CD4-positive, alpha-beta T cell treated with Interferon alpha-2 for 1 hour (primary cell): ENCODE data around the gene C1orf141.
"Not testable (repeated sequence)": the region's sequence is repeated elsewhere in the genome, so short reads cannot be mapped to it uniquely, and the experiment has no call there.

Experiments used
- DNase-seq, 2 donors: peaks; one replicate each; pipeline ENCODE4 v3.0.0-alpha.2; 2020 to 2022

C1orf141 gene

GRCh38 chr1:67084765-67085318 lies 49.9 kb downstream of the C1orf141 start:
- DNase-seq = no peak

- no peak for DNase-seq
These were observed 56.5 kb downstream of the C1orf141 start for GRCh38 chr1:67078291-67078690.

- no peak for DNase-seq
These were observed 57.2 kb downstream of the C1orf141 start for GRCh38 chr1:67077593-67077992.

- DNase-seq = no peak
These were observed 62.0 kb downstream of the C1orf141 start for GRCh38 chr1:67072749-67073148.

- DNase-seq = not testable (repeated sequence)
These were observed 67.1 kb downstream of the C1orf141 start for GRCh38 chr1:67067655-67068054.

GRCh38 chr1:67062412-67062811 lies 72.4 kb downstream of the C1orf141 start:
- no peak for DNase-seq

GRCh38 chr1:67061266-67061665 lies 73.5 kb downstream of the C1orf141 start:
- DNase-seq = no peak

GRCh38 chr1:67060811-67061218 lies 74.0 kb downstream of the C1orf141 start:
- no peak for DNase-seq

GRCh38 chr1:67059346-67059745 lies 75.4 kb downstream of the C1orf141 start:
- DNase-seq = no peak

- DNase-seq = no peak
These were observed 76.0 kb downstream of the C1orf141 start for GRCh38 chr1:67058761-67059160.

GRCh38 chr1:67058242-67058641 lies 76.5 kb downstream of the C1orf141 start:
- DNase-seq = no peak

GRCh38 chr1:67053785-67054772 lies 80.7 kb downstream of the C1orf141 start, which contains the start of gene SLC35D1:
SLC35D1 (minus strand) TSS chr1:67054148; CDS start chr1:67054013, 135 bp downstream.
- peak; percentile 75 to 76 for DNase-seq

GRCh38 chr1:67053535-67053784 lies 81.3 kb downstream of the C1orf141 start:
- peak in 1 of 2 donors; percentile 15 for DNase-seq

- DNase-seq = peak; percentile 3 to 43
These were observed 81.8 kb downstream of the C1orf141 start for GRCh38 chr1:67052741-67053534.

- DNase-seq = no peak
These were observed 83.6 kb downstream of the C1orf141 start for GRCh38 chr1:67051196-67051595.

GRCh38 chr1:67044631-67045270 lies 90.0 kb downstream of the C1orf141 start:
- no peak for DNase-seq

- no peak for DNase-seq
These were observed 91.4 kb downstream of the C1orf141 start for GRCh38 chr1:67043366-67043765.
